DND-41 (cell line): ENCODE results near the gene GNB5.

ENCODE experiments used
- ATAC-seq: fragments of 200-7000 bp; cut with Tn5 transposase; 3 replicates; pipeline ENCODE4 v1.9.1; 2021; ENCODE audit warnings: low read depth; ENCODE audit not compliant: insufficient read depth
- DNase-seq: peaks from one replicate; pipeline ENCODE4 v3.0.0-alpha.2; 2020
- H2AFZ ChIP-seq: 2 replicates; pipeline ENCODE4 v1.6.0; 2012; ENCODE audit warnings: low read depth, low read length
- H3K27ac ChIP-seq: 2 replicates; pipeline ENCODE4 v1.5.1; 2012; ENCODE audit warnings: low read length, inconsistent platforms
- H3K27me3 ChIP-seq: fragments of 200-600 bp; sonication (generic); 2 replicates; pipeline ENCODE4 v1.6.0; 2012; ENCODE audit warnings: low read length, mild to moderate bottlenecking, inconsistent platforms; ENCODE audit not compliant: insufficient read depth, poor library complexity
- H3K36me3 ChIP-seq: 2 replicates; pipeline ENCODE4 v1.5.1; 2012; ENCODE audit warnings: low read length, inconsistent platforms; ENCODE audit not compliant: insufficient read depth
- H3K4me1 ChIP-seq: 2 replicates; pipeline ENCODE4 v1.5.1; 2012; ENCODE audit warnings: mild to moderate bottlenecking, low read length; ENCODE audit not compliant: insufficient read depth
- H3K4me2 ChIP-seq: 2 replicates; pipeline ENCODE4 v1.6.0; 2012; ENCODE audit warnings: mild to moderate bottlenecking, moderate library complexity, low read length, inconsistent platforms; ENCODE audit not compliant: insufficient read depth
- H3K4me3 ChIP-seq, 2 experiments: fragments of 200-600 bp in 1 of 2; shearing (Covaris generic) in 1 of 2; 2 replicates each; pipeline ENCODE4 v1.5.1; 2012 to 2016; ENCODE audit warnings: inconsistent platforms in 2 of 2, low read length in 2 of 2, mild to moderate bottlenecking in 2 of 2, low read depth in 1 of 2, moderate library complexity in 1 of 2
- H3K79me2 ChIP-seq: 2 replicates; pipeline ENCODE4 v1.6.0; 2012; ENCODE audit warnings: low read length, inconsistent platforms; ENCODE audit not compliant: insufficient read depth
- H3K9ac ChIP-seq: 2 replicates; pipeline ENCODE4 v1.6.0; 2012; ENCODE audit warnings: low read depth, mild to moderate bottlenecking, inconsistent platforms, low read length, moderate library complexity
- H3K9me3 ChIP-seq: 2 replicates; pipeline ENCODE4 v1.5.1; 2012; ENCODE audit warnings: low read length, moderate library complexity, mild to moderate bottlenecking, inconsistent platforms; ENCODE audit not compliant: insufficient read depth, severe bottlenecking
- H4K20me1 ChIP-seq: 2 replicates; pipeline ENCODE4 v1.6.0; 2012; ENCODE audit warnings: low read length; ENCODE audit not compliant: insufficient read depth
- EZH2 ChIP-seq: IDR thresholded peaks from 3 replicates; pipeline ENCODE4 v1.6.1; 2012; ENCODE audit warnings: borderline replicate concordance, low read depth, mild to moderate bottlenecking, moderate library complexity, low read length, inconsistent platforms; ENCODE audit not compliant: severe bottlenecking
- TF ChIP-seq, protein P1 (sequence below): IDR thresholded peaks from 2 replicates; pipeline ENCODE4 v1.5.1; 2012; ENCODE audit warnings: borderline replicate concordance, low read length, moderate library complexity, mild to moderate bottlenecking; ENCODE audit not compliant: poor library complexity, severe bottlenecking; ENCODE audit errors: extremely low read depth

The GNB5 gene

DNA sequence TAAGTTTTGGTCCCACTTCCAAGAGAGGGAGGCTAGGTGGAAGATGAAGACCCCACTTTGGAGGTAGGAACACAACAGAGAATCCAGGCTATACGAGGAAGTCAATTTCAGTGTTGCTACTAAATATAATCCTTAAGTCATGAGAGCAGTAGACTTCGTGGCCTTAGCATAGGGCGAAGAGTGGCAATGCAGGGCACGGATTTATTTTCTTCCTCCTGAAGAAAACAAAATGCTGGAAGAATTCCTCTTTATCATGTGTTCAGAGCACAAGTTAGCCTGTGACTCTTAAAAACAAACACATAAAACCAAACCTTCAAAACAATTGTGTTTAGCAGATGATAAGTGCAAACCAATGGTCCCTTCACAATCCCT lies 98.0 kb downstream of the GNB5 start:
- no peak overlapping the region for H3K9ac ChIP-seq
- no peak overlapping the region for H3K27ac ChIP-seq

GRCh38 chr15:52090193-52090592 lies 101.0 kb downstream of the GNB5 start:
- H4K20me1 ChIP-seq: no peaks in the 10 kb centered on the region
- DNase-seq: no peak
- no peak overlapping the region for H2AFZ ChIP-seq
- H3K4me2 ChIP-seq: no peak overlapping the region
- ATAC-seq: no peak
- H3K9ac ChIP-seq: no peak overlapping the region
- H3K4me1 ChIP-seq: no peaks in the 10 kb centered on the region
- TF ChIP-seq, protein P1, sequence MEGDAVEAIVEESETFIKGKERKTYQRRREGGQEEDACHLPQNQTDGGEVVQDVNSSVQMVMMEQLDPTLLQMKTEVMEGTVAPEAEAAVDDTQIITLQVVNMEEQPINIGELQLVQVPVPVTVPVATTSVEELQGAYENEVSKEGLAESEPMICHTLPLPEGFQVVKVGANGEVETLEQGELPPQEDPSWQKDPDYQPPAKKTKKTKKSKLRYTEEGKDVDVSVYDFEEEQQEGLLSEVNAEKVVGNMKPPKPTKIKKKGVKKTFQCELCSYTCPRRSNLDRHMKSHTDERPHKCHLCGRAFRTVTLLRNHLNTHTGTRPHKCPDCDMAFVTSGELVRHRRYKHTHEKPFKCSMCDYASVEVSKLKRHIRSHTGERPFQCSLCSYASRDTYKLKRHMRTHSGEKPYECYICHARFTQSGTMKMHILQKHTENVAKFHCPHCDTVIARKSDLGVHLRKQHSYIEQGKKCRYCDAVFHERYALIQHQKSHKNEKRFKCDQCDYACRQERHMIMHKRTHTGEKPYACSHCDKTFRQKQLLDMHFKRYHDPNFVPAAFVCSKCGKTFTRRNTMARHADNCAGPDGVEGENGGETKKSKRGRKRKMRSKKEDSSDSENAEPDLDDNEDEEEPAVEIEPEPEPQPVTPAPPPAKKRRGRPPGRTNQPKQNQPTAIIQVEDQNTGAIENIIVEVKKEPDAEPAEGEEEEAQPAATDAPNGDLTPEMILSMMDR: no peak
- no peak for TF ChIP-seq EZH2
- H3K27me3 ChIP-seq: no peaks in the 10 kb centered on the region
- H3K79me2 ChIP-seq: no peaks in the 10 kb centered on the region
- no peak overlapping the region for H3K27ac ChIP-seq
- no peak overlapping the region for H3K4me3 ChIP-seq
- no peaks in the 10 kb centered on the region for H3K36me3 ChIP-seq
- H3K9me3 ChIP-seq: peaks cover 14% of the 10 kb centered on the region

More for the DNA sequence above, 98.0 kb downstream of the GNB5 start:
- no peak overlapping the region for H3K4me3 ChIP-seq
- H3K79me2 ChIP-seq: no peaks in the 10 kb centered on the region
- H4K20me1 ChIP-seq: no peaks in the 10 kb centered on the region
- no peaks in the 10 kb centered on the region for H3K36me3 ChIP-seq
- no peak overlapping the region for H3K4me2 ChIP-seq
- TF ChIP-seq, protein P1: no peak
- TF ChIP-seq EZH2: no peak
- no peak overlapping the region for H2AFZ ChIP-seq
- ATAC-seq (no peak), DNase-seq (no peak)
- H3K9me3 ChIP-seq: peaks cover 4% of the 10 kb centered on the region
- no peaks in the 10 kb centered on the region for H3K4me1 ChIP-seq
- no peaks in the 10 kb centered on the region for H3K27me3 ChIP-seq

DNA sequence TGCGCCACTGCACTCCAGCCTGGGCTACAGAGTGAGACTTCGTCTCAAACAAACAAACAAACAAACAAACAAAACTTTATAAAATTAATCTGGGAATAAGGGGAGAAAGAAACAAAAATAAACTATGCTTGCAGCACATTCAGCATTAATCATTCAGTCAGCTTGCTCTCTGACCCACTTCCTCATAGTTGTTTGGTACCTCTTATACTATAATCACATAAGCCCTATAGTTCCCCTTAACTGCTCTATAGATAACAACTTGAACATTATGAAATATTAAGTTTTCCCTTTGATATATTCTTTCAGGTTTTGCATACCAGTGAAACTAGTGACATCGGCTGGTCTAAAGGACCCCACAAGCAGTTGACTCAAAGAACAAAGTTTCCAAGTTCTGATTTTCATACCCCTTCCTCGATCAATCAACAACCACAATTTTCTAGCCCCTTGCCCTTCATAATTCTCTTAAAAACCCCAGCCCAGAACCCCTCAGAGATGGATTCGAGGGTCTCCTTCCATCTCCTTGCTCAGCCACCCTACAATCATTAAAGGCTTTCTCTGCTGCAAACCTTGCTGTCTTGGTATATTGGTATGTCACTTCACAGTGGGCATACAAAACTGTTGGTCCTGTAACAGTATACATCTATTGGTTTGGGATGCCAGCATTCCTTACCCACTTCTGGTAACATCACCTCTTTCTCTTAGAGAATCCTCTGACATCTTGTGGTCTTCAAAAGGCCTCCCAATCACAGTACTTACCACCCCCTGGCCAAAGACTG lies 105.0 kb downstream of the GNB5 start:
- Histone ChIP-seq H3K9me3 (peaks cover 14% of the 10 kb centered on the region), H3K27me3 (no peaks in the 10 kb centered on the region), H3K4me1 (peaks cover 13% of the 10 kb centered on the region), H3K4me2 (no peak overlapping the region), H3K9ac (no peak overlapping the region), H3K27ac (no peak overlapping the region), H2AFZ (no peak overlapping the region), H4K20me1 (no peaks in the 10 kb centered on the region), H3K4me3 (no peak overlapping the region), H3K79me2 (no peaks in the 10 kb centered on the region), H3K36me3 (no peaks in the 10 kb centered on the region)
- TF ChIP-seq EZH2: no peak
- TF ChIP-seq, protein P1: no peak
- no peak for DNase-seq
- no peak for ATAC-seq
